Measurements from ENCODE around the gene CDH13. TPM values are rescaled to one million over a fixed set of nuclear protein-coding genes. Genes with fewer than 3 reads are reported as not detected.

CDH13 gene
- total and polyA plus RNA-seq, 10 of the 15 experiments (the other 5 are each of a cell fraction or from before 2014, with no cell fraction given): under 0.01 to 0.05 TPM; not detected in 8

DNA sequence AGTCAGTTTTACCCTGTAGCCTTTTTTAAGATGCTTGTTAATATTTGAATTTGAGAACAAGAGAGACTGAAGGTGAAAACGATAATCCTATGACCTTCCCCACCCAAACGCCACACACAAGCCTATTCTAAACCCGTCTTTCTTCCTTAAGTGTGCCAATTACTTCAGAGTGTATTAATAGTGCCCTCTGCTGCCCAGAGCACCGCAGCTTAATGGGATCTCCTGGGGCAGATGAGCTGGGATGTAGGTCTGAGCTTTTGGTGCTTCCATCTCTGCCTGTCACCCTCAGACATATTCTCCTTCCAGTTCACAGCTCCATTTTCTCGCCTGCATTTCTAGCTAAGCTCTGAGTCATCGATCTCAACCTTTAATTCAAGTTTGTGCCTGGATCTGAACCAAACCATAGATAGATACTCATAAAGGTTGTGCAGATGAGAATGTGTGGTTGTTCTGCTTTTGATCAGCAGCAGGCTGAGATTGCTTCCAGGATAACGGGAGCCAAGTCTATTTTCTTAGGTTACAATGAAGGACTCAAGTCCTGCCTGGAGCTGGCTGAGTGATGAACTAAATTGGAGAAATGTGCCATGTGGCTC is 46.4 kb upstream of the CDH13 start:
- no peak overlapping the region for H3K4me3 ChIP-seq
- no TSS peak for BruUV-seq (replicated peaks)
- ChIA-PET CTCF (interaction anchor here (1.0 kb wide), 2 partner anchors 42 to 316 kb away, joined by 3 to 4 read pairs; no protein-coding TSS in a partner anchor), RAD21 (ENCODE audit: unreplicated experiment) (interaction anchor here (1.0 kb wide), 1 partner anchor 317 kb away, joined by 3 read pairs; no protein-coding TSS in a partner anchor), POLR2A (no interaction called here), SMC1A (ENCODE audit: uncharacterized antibody, unreplicated experiment) (interaction anchor here (0.6 kb wide), 1 partner anchor 124 kb away, joined by 3 read pairs; no protein-coding TSS in a partner anchor)
- H3K9ac ChIP-seq (ENCODE audit: control insufficient read depth, insufficient read depth, low read length): no peak overlapping the region
- intact Hi-C loops (cut with micrococcal nuclease; ENCODE audit: unreplicated experiment): loop anchor here (10.0 kb wide), 1 partner anchor 316 kb away; no protein-coding TSS in a partner anchor
- H3K27me3 ChIP-seq (replicated peaks in 1 of 2; ENCODE audit: control insufficient read depth in 2 of 2, insufficient read depth in 2 of 2, low read length in 1 of 2): no peaks in the 10 kb centered on the region
- FAIRE-seq (no peak), DNase-seq (ENCODE audit: low read depth, low spot score) (no peak), ATAC-seq (peak; percentile 53; the same call in 2 of the 3 replicates)
- no peak overlapping the region for H3K4me2 ChIP-seq (ENCODE audit: control insufficient read depth, insufficient read depth)
- H4K20me1 ChIP-seq (ENCODE audit: control insufficient read depth, insufficient read depth): no peaks in the 10 kb centered on the region
- H3K36me3 ChIP-seq (ENCODE audit: control insufficient read depth in 2 of 2, insufficient read depth in 2 of 2, low read length in 1 of 2): no peaks in the 10 kb centered on the region
- in situ Hi-C loops (cut with MboI): no loop called here
- H3K79me2 ChIP-seq (ENCODE audit: control insufficient read depth, insufficient read depth, low read length): no peaks in the 10 kb centered on the region
- no peaks in the 10 kb centered on the region for H3K9me3 ChIP-seq (replicated peaks; ENCODE audit: control insufficient read depth, insufficient read depth, low read length)
- H3K4me1 ChIP-seq (ENCODE audit: control insufficient read depth, insufficient read depth, low read length): no peaks in the 10 kb centered on the region
- no peak overlapping the region for H3K27ac ChIP-seq (ENCODE audit: control insufficient read depth, insufficient read depth)
- 8% methylated on average over 7 of the region's 7 CpGs for WGBS (ENCODE audit: insufficient coverage, insufficient replicate concordance, low lambda C conversion rate, missing lambda C conversion rate)
- TF ChIP-seq ZNF217 (IDR thresholded peaks at IDR 0.05) (no peak), RAD21 (IDR thresholded peaks at IDR 0.05; ENCODE audit: insufficient read depth, low read depth, low read length) (peak; percentile 33)
- TF ChIP-seq, protein P1, sequence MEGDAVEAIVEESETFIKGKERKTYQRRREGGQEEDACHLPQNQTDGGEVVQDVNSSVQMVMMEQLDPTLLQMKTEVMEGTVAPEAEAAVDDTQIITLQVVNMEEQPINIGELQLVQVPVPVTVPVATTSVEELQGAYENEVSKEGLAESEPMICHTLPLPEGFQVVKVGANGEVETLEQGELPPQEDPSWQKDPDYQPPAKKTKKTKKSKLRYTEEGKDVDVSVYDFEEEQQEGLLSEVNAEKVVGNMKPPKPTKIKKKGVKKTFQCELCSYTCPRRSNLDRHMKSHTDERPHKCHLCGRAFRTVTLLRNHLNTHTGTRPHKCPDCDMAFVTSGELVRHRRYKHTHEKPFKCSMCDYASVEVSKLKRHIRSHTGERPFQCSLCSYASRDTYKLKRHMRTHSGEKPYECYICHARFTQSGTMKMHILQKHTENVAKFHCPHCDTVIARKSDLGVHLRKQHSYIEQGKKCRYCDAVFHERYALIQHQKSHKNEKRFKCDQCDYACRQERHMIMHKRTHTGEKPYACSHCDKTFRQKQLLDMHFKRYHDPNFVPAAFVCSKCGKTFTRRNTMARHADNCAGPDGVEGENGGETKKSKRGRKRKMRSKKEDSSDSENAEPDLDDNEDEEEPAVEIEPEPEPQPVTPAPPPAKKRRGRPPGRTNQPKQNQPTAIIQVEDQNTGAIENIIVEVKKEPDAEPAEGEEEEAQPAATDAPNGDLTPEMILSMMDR (IDR thresholded peaks at IDR 0.05 in 2 of 3, conservative IDR thresholded peaks at IDR 0.05 in 1 of 3; ENCODE audit: control insufficient read depth in 2 of 3, extremely low read depth in 1 of 3, insufficient read depth in 1 of 3, low read depth in 3 of 3, low read length in 3 of 3): peak; percentile 21 to 25 (median 25); a peak in 2 of 6 replicates
- no peak overlapping the region for H2AFZ ChIP-seq (ENCODE audit: control insufficient read depth, low read depth, low read length)

GRCh38 chr16:82582975-82583374 is 43.8 kb upstream of the CDH13 start:
- no peaks in the 10 kb centered on the region for H3K79me2 ChIP-seq (ENCODE audit: control insufficient read depth, insufficient read depth, low read length)
- RAD21 ChIA-PET (ENCODE audit: unreplicated experiment): no interaction called here
- in situ Hi-C loops (cut with MboI): no loop called here
- no peak overlapping the region for H3K27ac ChIP-seq (ENCODE audit: control insufficient read depth, insufficient read depth)
- POLR2A ChIA-PET: no interaction called here
- intact Hi-C loops (cut with micrococcal nuclease; ENCODE audit: unreplicated experiment): loop anchor here (10.0 kb wide), 1 partner anchor 318 kb away; no protein-coding TSS in a partner anchor
- no peak overlapping the region for H3K4me3 ChIP-seq
- no peaks in the 10 kb centered on the region for H3K36me3 ChIP-seq (ENCODE audit: control insufficient read depth in 2 of 2, insufficient read depth in 2 of 2, low read length in 1 of 2)
- H3K9me3 ChIP-seq (replicated peaks; ENCODE audit: control insufficient read depth, insufficient read depth, low read length): no peaks in the 10 kb centered on the region
- CTCF ChIA-PET: no interaction called here
- H3K9ac ChIP-seq (ENCODE audit: control insufficient read depth, insufficient read depth, low read length): no peak overlapping the region
- FAIRE-seq: no peak
- 62% methylated on average over 6 of the region's 6 CpGs for WGBS (ENCODE audit: insufficient coverage, insufficient replicate concordance, low lambda C conversion rate, missing lambda C conversion rate)
- no peaks in the 10 kb centered on the region for H3K4me1 ChIP-seq (ENCODE audit: control insufficient read depth, insufficient read depth, low read length)
- BruUV-seq (replicated peaks): no TSS peak
- H2AFZ ChIP-seq (ENCODE audit: control insufficient read depth, low read depth, low read length): no peak overlapping the region
- SMC1A ChIA-PET (ENCODE audit: uncharacterized antibody, unreplicated experiment): interaction anchor here (0.5 kb wide), 1 partner anchor 127 kb away, joined by 3 read pairs; no protein-coding TSS in a partner anchor
- no peaks in the 10 kb centered on the region for H4K20me1 ChIP-seq (ENCODE audit: control insufficient read depth, insufficient read depth)
- no peak for ATAC-seq
- no peak for DNase-seq (ENCODE audit: low read depth, low spot score)
- H3K4me2 ChIP-seq (ENCODE audit: control insufficient read depth, insufficient read depth): no peak overlapping the region
- no peaks in the 10 kb centered on the region for H3K27me3 ChIP-seq (replicated peaks in 1 of 2; ENCODE audit: control insufficient read depth in 2 of 2, insufficient read depth in 2 of 2, low read length in 1 of 2)
- TF ChIP-seq ASH2L (IDR thresholded peaks at IDR 0.05; ENCODE audit: borderline replicate concordance, low read depth) (no peak), CEBPB (IDR thresholded peaks at IDR 0.05; ENCODE audit: borderline replicate concordance in 1 of 2, low read depth in 2 of 2, low read length in 2 of 2) (no peak), CEBPZ (IDR thresholded peaks at IDR 0.05; ENCODE audit: low read depth, low read length) (no peak), RELA (IDR thresholded peaks at IDR 0.05; ENCODE audit: borderline replicate concordance, partially characterized antibody) (no peak), RBBP5 (conservative IDR thresholded peaks at IDR 0.05) (no peak), SREBF1 (IDR thresholded peaks at IDR 0.05; ENCODE audit: low read length) (no peak)
